ENCODE measurements around the gene FHIT.

The FHIT gene

GRCh38 chr3:60973321-60973720 lies 277.9 kb downstream of the FHIT start:
- DNase-seq (ENCODE audit: low read depth) = no peak
- TF ChIP-seq, protein P1, sequence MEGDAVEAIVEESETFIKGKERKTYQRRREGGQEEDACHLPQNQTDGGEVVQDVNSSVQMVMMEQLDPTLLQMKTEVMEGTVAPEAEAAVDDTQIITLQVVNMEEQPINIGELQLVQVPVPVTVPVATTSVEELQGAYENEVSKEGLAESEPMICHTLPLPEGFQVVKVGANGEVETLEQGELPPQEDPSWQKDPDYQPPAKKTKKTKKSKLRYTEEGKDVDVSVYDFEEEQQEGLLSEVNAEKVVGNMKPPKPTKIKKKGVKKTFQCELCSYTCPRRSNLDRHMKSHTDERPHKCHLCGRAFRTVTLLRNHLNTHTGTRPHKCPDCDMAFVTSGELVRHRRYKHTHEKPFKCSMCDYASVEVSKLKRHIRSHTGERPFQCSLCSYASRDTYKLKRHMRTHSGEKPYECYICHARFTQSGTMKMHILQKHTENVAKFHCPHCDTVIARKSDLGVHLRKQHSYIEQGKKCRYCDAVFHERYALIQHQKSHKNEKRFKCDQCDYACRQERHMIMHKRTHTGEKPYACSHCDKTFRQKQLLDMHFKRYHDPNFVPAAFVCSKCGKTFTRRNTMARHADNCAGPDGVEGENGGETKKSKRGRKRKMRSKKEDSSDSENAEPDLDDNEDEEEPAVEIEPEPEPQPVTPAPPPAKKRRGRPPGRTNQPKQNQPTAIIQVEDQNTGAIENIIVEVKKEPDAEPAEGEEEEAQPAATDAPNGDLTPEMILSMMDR (conservative IDR thresholded peaks at IDR 0.05; ENCODE audit: low read depth, low read length) = no peak
- no peak overlapping the region for H3K4me3 ChIP-seq (ENCODE audit: low read length)

DNA sequence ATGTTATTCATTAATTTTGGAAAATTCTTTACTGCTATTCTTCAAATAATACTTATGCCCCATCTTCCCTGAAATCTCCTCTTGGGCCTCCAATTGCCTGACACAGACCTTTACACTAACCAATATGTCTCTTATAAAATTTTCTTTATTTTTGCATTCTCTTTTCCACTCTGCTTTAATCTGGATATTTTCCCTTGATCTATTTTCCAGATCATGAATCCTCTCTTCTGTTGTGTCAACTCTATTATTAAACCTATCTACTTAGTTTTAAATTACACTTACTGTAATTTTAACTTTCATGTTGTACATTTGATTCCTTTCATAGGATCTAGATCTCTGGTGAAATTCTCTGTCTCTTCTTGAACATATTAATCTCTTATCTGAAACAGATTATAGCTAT lies 278.7 kb downstream of the FHIT start:
- TF ChIP-seq, protein P1 (conservative IDR thresholded peaks at IDR 0.05; ENCODE audit: low read depth, low read length) = no peak
- no peak overlapping the region for H3K4me3 ChIP-seq (ENCODE audit: low read length)
- no peak for DNase-seq (ENCODE audit: low read depth)

- TF ChIP-seq, protein P1 (conservative IDR thresholded peaks at IDR 0.05; ENCODE audit: low read depth, low read length) = no peak
- no peak overlapping the region for H3K4me3 ChIP-seq (ENCODE audit: low read length)
- no peak for DNase-seq (ENCODE audit: low read depth)
These were observed 280.4 kb downstream of the FHIT start for GRCh38 chr3:60970850-60971249.

DNA sequence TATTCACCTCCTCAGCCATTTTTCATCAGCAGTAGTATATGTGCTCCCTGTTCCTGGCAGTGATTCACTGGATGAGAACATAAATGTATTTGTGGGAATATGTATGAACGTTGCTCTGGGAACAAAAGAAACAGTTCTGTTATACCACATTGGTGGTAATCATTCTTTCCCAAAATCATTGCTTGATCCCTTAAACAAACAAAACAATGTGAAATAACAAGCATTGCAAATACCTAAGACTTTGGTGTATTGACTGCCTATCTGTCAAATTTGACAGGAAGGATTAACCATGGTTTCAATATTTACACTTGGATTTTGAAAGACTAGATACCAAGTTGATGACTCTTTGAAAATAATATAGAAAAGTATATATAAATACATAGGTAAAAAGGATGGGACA lies 284.1 kb downstream of the FHIT start:
- TF ChIP-seq, protein P1 (conservative IDR thresholded peaks at IDR 0.05; ENCODE audit: low read depth, low read length) = no peak
- DNase-seq (ENCODE audit: low read depth) = no peak
- H3K4me3 ChIP-seq (ENCODE audit: low read length) = no peak overlapping the region

- no peak for DNase-seq (ENCODE audit: low read depth)
- H3K4me3 ChIP-seq (ENCODE audit: low read length) = no peak overlapping the region
- TF ChIP-seq, protein P1 (conservative IDR thresholded peaks at IDR 0.05; ENCODE audit: low read depth, low read length) = no peak
These were observed 293.7 kb downstream of the FHIT start for GRCh38 chr3:60957541-60957940.

GRCh38 chr3:60956729-60957128 lies 294.5 kb downstream of the FHIT start:
- no peak for DNase-seq (ENCODE audit: low read depth)
- no peak overlapping the region for H3K4me3 ChIP-seq (ENCODE audit: low read length)
- TF ChIP-seq, protein P1 (conservative IDR thresholded peaks at IDR 0.05; ENCODE audit: low read depth, low read length) = no peak

- no peak overlapping the region for H3K4me3 ChIP-seq (ENCODE audit: low read length)
- no peak for DNase-seq (ENCODE audit: low read depth)
- TF ChIP-seq, protein P1 (conservative IDR thresholded peaks at IDR 0.05; ENCODE audit: low read depth, low read length) = no peak
These were observed 296.2 kb downstream of the FHIT start for GRCh38 chr3:60955034-60955433.
